ENCODE data around the gene S100A10. TPM values are rescaled to one million over a fixed set of nuclear protein-coding genes. Genes with fewer than 3 reads are reported as not detected.

The S100A10 gene
- total RNA-seq, 4 donors from 2014 or later, result 11.2 to 64.0 (median 35.6) TPM

DNA sequence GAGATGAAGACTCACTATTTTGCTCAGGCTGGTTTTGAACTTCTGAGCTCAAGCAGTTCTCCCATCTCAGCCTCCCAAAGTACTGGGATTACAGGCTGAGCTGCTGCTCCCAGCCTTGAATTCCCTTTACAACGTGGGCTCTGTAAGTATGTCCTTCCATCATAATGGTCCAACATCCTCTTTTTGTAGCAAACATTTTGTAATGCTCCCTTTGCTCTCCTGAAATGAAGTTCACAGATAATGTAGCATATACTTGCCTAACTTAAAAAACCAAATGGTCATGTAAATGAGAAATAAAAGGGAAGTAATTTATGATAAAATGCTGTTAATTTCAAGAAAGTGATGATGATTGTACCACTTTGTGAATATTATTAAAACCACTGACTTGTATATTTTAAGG lies 53.9 kb downstream of the S100A10 start:
- Histone ChIP-seq H3K4me1 (peaks cover 7 to 27% of the 10 kb centered on the region in 2 donors), H3K27me3 (no peaks in the 10 kb centered on the region), H3K27ac (no peak overlapping the region), H3K4me3 (replicated peaks in 1 of 3) (no peak overlapping the region), H3K36me3 (no peaks in the 10 kb centered on the region), H3K9me3 (no peaks in the 10 kb centered on the region)
- 67 to 73% methylated on average over 1 of the region's 1 CpG for WGBS, 2 donors
- TF ChIP-seq, protein P1, sequence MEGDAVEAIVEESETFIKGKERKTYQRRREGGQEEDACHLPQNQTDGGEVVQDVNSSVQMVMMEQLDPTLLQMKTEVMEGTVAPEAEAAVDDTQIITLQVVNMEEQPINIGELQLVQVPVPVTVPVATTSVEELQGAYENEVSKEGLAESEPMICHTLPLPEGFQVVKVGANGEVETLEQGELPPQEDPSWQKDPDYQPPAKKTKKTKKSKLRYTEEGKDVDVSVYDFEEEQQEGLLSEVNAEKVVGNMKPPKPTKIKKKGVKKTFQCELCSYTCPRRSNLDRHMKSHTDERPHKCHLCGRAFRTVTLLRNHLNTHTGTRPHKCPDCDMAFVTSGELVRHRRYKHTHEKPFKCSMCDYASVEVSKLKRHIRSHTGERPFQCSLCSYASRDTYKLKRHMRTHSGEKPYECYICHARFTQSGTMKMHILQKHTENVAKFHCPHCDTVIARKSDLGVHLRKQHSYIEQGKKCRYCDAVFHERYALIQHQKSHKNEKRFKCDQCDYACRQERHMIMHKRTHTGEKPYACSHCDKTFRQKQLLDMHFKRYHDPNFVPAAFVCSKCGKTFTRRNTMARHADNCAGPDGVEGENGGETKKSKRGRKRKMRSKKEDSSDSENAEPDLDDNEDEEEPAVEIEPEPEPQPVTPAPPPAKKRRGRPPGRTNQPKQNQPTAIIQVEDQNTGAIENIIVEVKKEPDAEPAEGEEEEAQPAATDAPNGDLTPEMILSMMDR (IDR thresholded peaks at IDR 0.05), result no peak
- TF ChIP-seq POLR2A (IDR thresholded peaks at IDR 0.05), result no peak
- DNase-seq, result no peak
- intact Hi-C loops (cut with DNase I), result no loop called here

DNA sequence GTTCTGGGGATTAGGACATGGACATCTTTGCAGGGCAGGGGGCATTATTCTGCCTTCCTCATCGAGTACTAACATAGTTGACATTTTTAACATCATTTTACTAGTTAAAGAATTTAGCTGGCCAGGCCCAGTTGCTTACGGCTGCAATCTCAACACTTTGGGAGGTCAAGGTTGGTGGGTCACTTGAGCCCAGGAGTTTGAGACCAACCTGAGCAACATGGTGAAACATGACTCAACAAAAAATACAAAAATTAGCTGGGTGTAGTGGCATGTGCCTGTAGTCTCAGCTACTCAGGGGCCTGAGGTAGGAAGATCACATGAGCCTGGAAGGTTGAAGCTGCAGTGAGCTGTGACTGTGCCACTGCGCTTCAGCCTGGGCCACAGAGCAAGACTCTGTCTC lies 54.5 kb downstream of the S100A10 start:
- WGBS, 2 donors, result 85 to 91% methylated on average over 3 of the region's 3 CpGs
- Histone ChIP-seq H3K4me3 (replicated peaks in 1 of 3) (no peak overlapping the region), H3K27me3 (no peaks in the 10 kb centered on the region), H3K36me3 (no peaks in the 10 kb centered on the region), H3K4me1 (peaks cover 7 to 21% of the 10 kb centered on the region in 2 donors), H3K9me3 (no peaks in the 10 kb centered on the region), H3K27ac (no peak overlapping the region)
- TF ChIP-seq POLR2A (IDR thresholded peaks at IDR 0.05), result no peak
- TF ChIP-seq, protein P1 (IDR thresholded peaks at IDR 0.05), result no peak
- peak; percentile 20 to 32 for DNase-seq
- intact Hi-C loops (cut with DNase I), result no loop called here

DNA sequence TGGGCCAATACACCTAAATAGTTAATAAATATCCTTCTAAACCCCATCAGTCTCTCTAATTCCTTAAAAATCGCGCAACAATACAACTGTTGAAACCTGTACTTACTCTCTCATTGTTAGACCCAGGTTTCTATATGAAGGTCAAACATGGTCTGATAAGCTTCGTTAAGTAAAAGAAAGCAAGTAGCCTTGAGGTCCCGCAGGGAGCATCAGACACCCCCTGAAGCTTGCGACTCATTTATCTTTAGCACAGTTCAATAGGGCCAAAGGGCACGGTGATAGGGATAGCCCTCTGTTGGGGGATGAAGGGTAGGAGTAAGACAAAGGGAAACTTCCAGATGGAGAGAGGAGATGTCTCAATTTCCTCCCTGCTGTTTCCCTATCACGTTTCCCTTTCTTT lies 57.0 kb downstream of the S100A10 start:
- H3K27me3 ChIP-seq, result no peaks in the 10 kb centered on the region
- no peak for TF ChIP-seq POLR2A (IDR thresholded peaks at IDR 0.05)
- TF ChIP-seq, protein P1 (IDR thresholded peaks at IDR 0.05), result no peak
- H3K36me3 ChIP-seq, result no peaks in the 10 kb centered on the region
- H3K27ac ChIP-seq, result no peak overlapping the region
- peaks cover 5 to 9% of the 10 kb centered on the region in 2 donors for H3K4me1 ChIP-seq
- H3K9me3 ChIP-seq, result no peaks in the 10 kb centered on the region
- DNase-seq, result no peak
- no peak overlapping the region for H3K4me3 ChIP-seq (replicated peaks in 1 of 3)
- intact Hi-C loops (cut with DNase I), result no loop called here
- 66 to 68% methylated on average over 7 of the region's 7 CpGs for WGBS, 2 donors

DNA sequence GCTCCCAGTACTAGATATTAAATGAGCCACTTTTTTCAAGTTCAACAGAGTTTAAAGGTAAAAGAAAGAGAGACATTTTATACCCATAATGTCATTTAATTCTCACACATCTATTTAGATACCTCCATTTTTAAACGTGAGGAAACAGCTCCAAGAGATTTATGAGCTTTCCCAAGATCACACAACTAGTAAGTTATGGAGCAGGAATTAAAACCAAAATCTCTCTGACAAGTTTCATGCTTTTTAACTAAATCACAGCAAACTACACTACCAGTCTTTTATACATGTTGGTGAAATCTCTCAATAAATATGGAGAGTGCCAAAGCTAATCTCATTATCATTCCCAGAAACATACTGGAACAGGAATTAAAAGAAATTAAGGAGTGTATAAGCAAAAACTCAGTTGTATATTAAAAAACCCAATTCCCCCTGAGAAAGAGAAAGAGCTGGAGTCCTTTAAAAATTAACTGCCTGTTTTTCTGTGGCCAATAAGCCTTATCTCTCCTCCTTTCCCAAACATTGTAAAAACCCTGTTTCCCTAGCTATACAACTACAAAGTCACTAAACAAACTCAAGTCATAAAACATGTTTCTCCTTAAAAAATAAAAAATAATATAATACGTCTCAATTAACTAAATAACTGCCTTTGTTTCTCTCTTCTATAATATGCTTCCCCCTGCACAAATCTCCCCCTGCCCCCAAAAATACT lies 57.6 kb downstream of the S100A10 start:
- no peaks in the 10 kb centered on the region for H3K9me3 ChIP-seq
- H3K4me3 ChIP-seq (replicated peaks in 1 of 3), result no peak overlapping the region
- DNase-seq, result no peak
- no peak for TF ChIP-seq POLR2A (IDR thresholded peaks at IDR 0.05)
- TF ChIP-seq, protein P1 (IDR thresholded peaks at IDR 0.05), result no peak
- H3K36me3 ChIP-seq, result no peaks in the 10 kb centered on the region
- intact Hi-C loops (cut with DNase I), result loop anchor here (2.0 kb wide), 1 partner anchor 65 kb away; no protein-coding TSS in a partner anchor
- H3K4me1 ChIP-seq, result peaks cover 0 to 3% of the 10 kb centered on the region in 2 donors
- 76 to 78% methylated on average over 2 of the region's 2 CpGs for WGBS, 2 donors
- no peaks in the 10 kb centered on the region for H3K27me3 ChIP-seq
- no peak overlapping the region for H3K27ac ChIP-seq

DNA sequence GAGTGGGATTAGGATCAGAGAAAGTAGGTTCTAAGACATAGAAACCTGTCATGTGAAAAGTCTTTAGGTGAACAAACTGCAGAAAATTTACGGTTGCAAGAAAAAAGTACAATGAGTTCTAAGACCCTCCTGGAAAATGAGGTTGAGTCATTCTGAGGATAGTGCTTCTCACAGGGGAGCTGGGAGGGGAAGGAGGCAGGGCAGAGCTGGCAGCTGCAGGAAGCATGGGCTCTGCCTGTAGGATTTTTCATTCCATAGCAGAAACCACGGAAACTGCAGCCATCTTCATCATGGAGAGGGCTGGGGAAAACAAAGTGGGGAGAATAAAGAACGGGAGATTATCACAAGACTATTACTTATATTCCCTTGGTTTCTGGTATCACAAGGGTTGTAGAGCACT lies 58.5 kb downstream of the S100A10 start:
- no peaks in the 10 kb centered on the region for H3K36me3 ChIP-seq
- DNase-seq, result no peak
- intact Hi-C loops (cut with DNase I), result loop anchor here (2.0 kb wide), 1 partner anchor 66 kb away; no protein-coding TSS in a partner anchor
- H3K27ac ChIP-seq, result no peak overlapping the region
- no peak overlapping the region for H3K4me3 ChIP-seq (replicated peaks in 1 of 3)
- H3K4me1 ChIP-seq, result no peaks in the 10 kb centered on the region
- WGBS, 2 donors, result 69 to 73% methylated on average over 3 of the region's 3 CpGs
- no peaks in the 10 kb centered on the region for H3K27me3 ChIP-seq
- TF ChIP-seq POLR2A (IDR thresholded peaks at IDR 0.05), result no peak
- TF ChIP-seq, protein P1 (IDR thresholded peaks at IDR 0.05), result no peak
- no peaks in the 10 kb centered on the region for H3K9me3 ChIP-seq

Measured in thyroid gland (tissue), 4 donors.